ENCODE results near the gene SEMA4D. TPM values are rescaled to one million over a fixed set of nuclear protein-coding genes. Genes with fewer than 3 reads are reported as not detected.

Gene SEMA4D
- total RNA-seq, 1 experiment from 2014 or later, result 48.4 TPM

GRCh38 chr9:89502671-89503070 is 4.8 kb upstream of the SEMA4D start:
- no peaks in the 10 kb centered on the region for H4K20me1 ChIP-seq (ENCODE audit: insufficient read depth)
- no peak overlapping the region for H3K27ac ChIP-seq
- no peaks in the 10 kb centered on the region for H3K36me3 ChIP-seq (ENCODE audit: low read depth)
- no peak overlapping the region for H2AFZ ChIP-seq
- DNase-seq, result no peak
- no peak overlapping the region for H3K4me2 ChIP-seq
- no peak for TF ChIP-seq CTCF (conservative IDR thresholded peaks at IDR 0.05)
- no peak for TF ChIP-seq EZH2 (IDR thresholded peaks at IDR 0.05; ENCODE audit: low read depth)
- no peaks in the 10 kb centered on the region for H3K27me3 ChIP-seq (ENCODE audit: insufficient read depth, low read depth)
- H3K79me2 ChIP-seq (ENCODE audit: low read depth), result no peaks in the 10 kb centered on the region
- no peak overlapping the region for H3K4me3 ChIP-seq
- no TSS peak for BruUV-seq (replicated peaks)
- intact Hi-C loops (cut with micrococcal nuclease; ENCODE audit: unreplicated experiment), result no loop called here
- no peaks in the 10 kb centered on the region for H3K9me3 ChIP-seq (ENCODE audit: insufficient read depth, low read depth)
- no peaks in the 10 kb centered on the region for H3K9me2 ChIP-seq (ENCODE audit: insufficient read depth)
- peaks cover 5% of the 10 kb centered on the region; the same call in 1 of the 2 replicates for H3K4me1 ChIP-seq (replicated peaks; ENCODE audit: insufficient read depth)
- no peaks in the 10 kb centered on the region; the same call in 1 of the 2 replicates for H3F3A ChIP-seq (ENCODE audit: insufficient read depth, low read depth)
- ChIA-PET CTCF (no interaction called here), POLR2A (ENCODE audit: unreplicated experiment) (no interaction called here)

GRCh38 chr9:89502038-89502601 is 4.2 kb upstream of the SEMA4D start:
- intact Hi-C loops (cut with micrococcal nuclease; ENCODE audit: unreplicated experiment), result no loop called here
- Histone ChIP-seq H3K27ac (no peak overlapping the region), H3K4me3 (no peak overlapping the region), H2AFZ (no peak overlapping the region), H3K4me1 (replicated peaks; ENCODE audit: insufficient read depth) (peaks cover 5% of the 10 kb centered on the region; the same call in 1 of the 2 replicates), H3F3A (ENCODE audit: insufficient read depth, low read depth) (no peaks in the 10 kb centered on the region; the same call in 1 of the 2 replicates), H3K9me3 (ENCODE audit: insufficient read depth, low read depth) (no peaks in the 10 kb centered on the region), H3K27me3 (ENCODE audit: insufficient read depth, low read depth) (no peaks in the 10 kb centered on the region), H3K79me2 (ENCODE audit: low read depth) (no peaks in the 10 kb centered on the region), H4K20me1 (ENCODE audit: insufficient read depth) (no peaks in the 10 kb centered on the region), H3K4me2 (no peak overlapping the region), H3K9me2 (ENCODE audit: insufficient read depth) (no peaks in the 10 kb centered on the region), H3K36me3 (ENCODE audit: low read depth) (no peaks in the 10 kb centered on the region)
- DNase-seq, result no peak
- CTCF ChIA-PET, result no interaction called here
- POLR2A ChIA-PET (ENCODE audit: unreplicated experiment), result no interaction called here
- TF ChIP-seq EZH2 (IDR thresholded peaks at IDR 0.05; ENCODE audit: low read depth) (no peak), CTCF (conservative IDR thresholded peaks at IDR 0.05) (no peak)
- no TSS peak for BruUV-seq (replicated peaks)

- Histone ChIP-seq H3K9me2 (ENCODE audit: insufficient read depth) (no peaks in the 10 kb centered on the region), H3K4me1 (replicated peaks; ENCODE audit: insufficient read depth) (peaks cover 11% of the 10 kb centered on the region; the same call in 1 of the 2 replicates), H3K79me2 (ENCODE audit: low read depth) (peaks cover 7% of the 10 kb centered on the region), H3K36me3 (ENCODE audit: low read depth) (no peaks in the 10 kb centered on the region), H3K9me3 (ENCODE audit: insufficient read depth, low read depth) (no peaks in the 10 kb centered on the region), H3F3A (ENCODE audit: insufficient read depth, low read depth) (no peaks in the 10 kb centered on the region; the same call in 1 of the 2 replicates), H3K4me3 (no peak overlapping the region), H3K27ac (no peak overlapping the region), H2AFZ (no peak overlapping the region), H3K27me3 (ENCODE audit: insufficient read depth, low read depth) (no peaks in the 10 kb centered on the region), H4K20me1 (ENCODE audit: insufficient read depth) (no peaks in the 10 kb centered on the region), H3K4me2 (no peak overlapping the region)
- DNase-seq, result no peak
- no TSS peak for BruUV-seq (replicated peaks)
- intact Hi-C loops (cut with micrococcal nuclease; ENCODE audit: unreplicated experiment), result no loop called here
- ChIA-PET CTCF (no interaction called here), POLR2A (ENCODE audit: unreplicated experiment) (interaction anchor here (0.5 kb wide), 1 partner anchor 93 kb away, joined by 4 read pairs; no protein-coding TSS in a partner anchor)
- TF ChIP-seq CTCF (conservative IDR thresholded peaks at IDR 0.05) (no peak), EZH2 (IDR thresholded peaks at IDR 0.05; ENCODE audit: low read depth) (no peak)
These were observed 3.5 kb upstream of the SEMA4D start for GRCh38 chr9:89501311-89501898.

Data from PC-9 (cell line).